ENCODE results near the gene F5.

- TF ChIP-seq EP300 (IDR thresholded peaks at IDR 0.05; ENCODE audit: low read depth) (no peak), CTCF (IDR thresholded peaks at IDR 0.05) (no peak)
Measured at GRCh38 chr1:169588785-169589485, 2.7 kb upstream of the F5 start.
